Measurements from ENCODE around the gene OR1E2.

DNA sequence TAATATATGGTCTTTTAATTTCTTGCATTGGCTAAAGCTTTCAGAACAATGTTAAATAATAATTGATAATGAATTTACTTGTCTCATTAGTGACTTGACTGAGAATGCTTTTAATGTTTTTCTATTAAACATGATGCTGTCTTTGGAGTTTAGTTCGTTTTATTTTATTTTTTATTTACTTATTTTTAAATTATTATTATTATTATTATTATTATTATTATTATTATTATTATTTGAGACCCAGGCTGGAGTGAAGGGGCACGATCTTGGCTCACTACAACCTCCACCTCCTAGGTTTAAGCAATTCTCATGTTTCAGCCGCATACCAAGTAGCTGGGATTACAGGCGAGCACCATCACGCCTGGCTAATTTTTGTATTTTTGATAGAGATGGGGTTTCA, 18.0 kb downstream of the OR1E2 start:
- TF ChIP-seq, protein P1, sequence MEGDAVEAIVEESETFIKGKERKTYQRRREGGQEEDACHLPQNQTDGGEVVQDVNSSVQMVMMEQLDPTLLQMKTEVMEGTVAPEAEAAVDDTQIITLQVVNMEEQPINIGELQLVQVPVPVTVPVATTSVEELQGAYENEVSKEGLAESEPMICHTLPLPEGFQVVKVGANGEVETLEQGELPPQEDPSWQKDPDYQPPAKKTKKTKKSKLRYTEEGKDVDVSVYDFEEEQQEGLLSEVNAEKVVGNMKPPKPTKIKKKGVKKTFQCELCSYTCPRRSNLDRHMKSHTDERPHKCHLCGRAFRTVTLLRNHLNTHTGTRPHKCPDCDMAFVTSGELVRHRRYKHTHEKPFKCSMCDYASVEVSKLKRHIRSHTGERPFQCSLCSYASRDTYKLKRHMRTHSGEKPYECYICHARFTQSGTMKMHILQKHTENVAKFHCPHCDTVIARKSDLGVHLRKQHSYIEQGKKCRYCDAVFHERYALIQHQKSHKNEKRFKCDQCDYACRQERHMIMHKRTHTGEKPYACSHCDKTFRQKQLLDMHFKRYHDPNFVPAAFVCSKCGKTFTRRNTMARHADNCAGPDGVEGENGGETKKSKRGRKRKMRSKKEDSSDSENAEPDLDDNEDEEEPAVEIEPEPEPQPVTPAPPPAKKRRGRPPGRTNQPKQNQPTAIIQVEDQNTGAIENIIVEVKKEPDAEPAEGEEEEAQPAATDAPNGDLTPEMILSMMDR (conservative IDR thresholded peaks at IDR 0.05) = no peak
- TF ChIP-seq EZH2 (IDR thresholded peaks at IDR 0.05; ENCODE audit: low read depth) = no peak
